SK-N-MC (cell line): Measurements from ENCODE around the gene EXOC3L1.

Experiments used
- EZH2 ChIP-seq: fragments of 200-600 bp; sonication (generic); IDR thresholded peaks from one replicate; pipeline ENCODE4 v1.6.1; 2017; ENCODE audit warnings: antibody characterized with exemption
- POLR2AphosphoS5 ChIP-seq: IDR thresholded peaks from 2 replicates; pipeline ENCODE4 v1.6.1; 2012; ENCODE audit warnings: mild to moderate bottlenecking, low read depth, low read length, borderline replicate concordance

- TF ChIP-seq POLR2AphosphoS5 (no peak), EZH2 (no peak)
Observed at GRCh38 chr16:67207249-67208091, 17.5 kb upstream of the EXOC3L1 start.
